Left ventricle myocardium inferior (tissue), 1 donor: ENCODE data around the gene DOCK4. TPM values are rescaled to one million over a fixed set of nuclear protein-coding genes. Genes with fewer than 3 reads are reported as not detected.

ENCODE experiments used
- DNase-seq: peaks from one replicate; pipeline ENCODE4 v3.0.0-alpha.2; 2020
- H3K27ac ChIP-seq: fragments of 200-600 bp; replicated peaks from 2 replicates; pipeline ENCODE4 v1.8.0; 2021
- H3K27me3 ChIP-seq: fragments of 200-600 bp; 2 replicates; pipeline ENCODE4 v1.8.0; 2021; ENCODE audit warnings: low read depth
- H3K36me3 ChIP-seq: fragments of 200-600 bp; 2 replicates; pipeline ENCODE4 v1.8.0; 2021
- H3K4me1 ChIP-seq: fragments of 200-600 bp; 2 replicates; pipeline ENCODE4 v1.8.0; 2021
- H3K4me3 ChIP-seq: fragments of 200-600 bp; 2 replicates; pipeline ENCODE4 v1.8.0; 2021; ENCODE audit warnings: mild to moderate bottlenecking, moderate library complexity
- H3K9me3 ChIP-seq: fragments of 200-600 bp; replicated peaks from 2 replicates; pipeline ENCODE4 v1.8.0; 2021
- CTCF ChIP-seq: fragments of 200-600 bp; IDR thresholded peaks from 2 replicates; pipeline ENCODE4 v1.8.0; 2021; ENCODE audit warnings: antibody characterized with exemption, mild to moderate bottlenecking, borderline replicate concordance
- intact Hi-C: fragments of 100-400 bp; cut with micrococcal nuclease; formaldehyde crosslinking; loops from one replicate; pipeline ENCODE4 v1.11.0; 2022
- total RNA-seq: library from RNA; stranded (reverse); fragmentation: NEBNext Ultra II Directional; extraction: Animal tissue kit (Norgen Biotek cat#: 25700); gene quantifications from one replicate; pipeline ENCODE4 v1.2.1, GENCODE V29; 2021
- donor health status: DM: no; HTN: yes; CAD: no; lungs with severe emphysema.

The DOCK4 gene
- total RNA-seq, 1 donor from 2014 or later = 15.2 TPM

- DNase-seq = no peak
- no peak overlapping the region for H3K27ac ChIP-seq
- no peak overlapping the region for H3K4me3 ChIP-seq
- peaks cover 11% of the 10 kb centered on the region for H3K9me3 ChIP-seq
- no peak for TF ChIP-seq CTCF
- intact Hi-C loops = no loop called here
- H3K4me1 ChIP-seq = peaks cover 29% of the 10 kb centered on the region
- H3K36me3 ChIP-seq = no peaks in the 10 kb centered on the region
- no peaks in the 10 kb centered on the region for H3K27me3 ChIP-seq
Observed at GRCh38 chr7:112047421-112047820, 158.8 kb downstream of the DOCK4 start.

- no peak for DNase-seq
- no peak overlapping the region for H3K27ac ChIP-seq
- peaks cover 11% of the 10 kb centered on the region for H3K9me3 ChIP-seq
- no peak overlapping the region for H3K4me3 ChIP-seq
- intact Hi-C loops = no loop called here
- TF ChIP-seq CTCF = no peak
- no peaks in the 10 kb centered on the region for H3K36me3 ChIP-seq
- H3K4me1 ChIP-seq = peaks cover 19% of the 10 kb centered on the region
- no peaks in the 10 kb centered on the region for H3K27me3 ChIP-seq
Observed at GRCh38 chr7:112045222-112045621, 161.0 kb downstream of the DOCK4 start.

GRCh38 chr7:112042631-112043030 lies 163.6 kb downstream of the DOCK4 start:
- intact Hi-C loops = no loop called here
- Histone ChIP-seq H3K9me3 (peaks cover 7% of the 10 kb centered on the region), H3K4me1 (peaks cover 12% of the 10 kb centered on the region), H3K27me3 (no peaks in the 10 kb centered on the region), H3K36me3 (no peaks in the 10 kb centered on the region), H3K27ac (no peak overlapping the region), H3K4me3 (no peak overlapping the region)
- no peak for DNase-seq
- no peak for TF ChIP-seq CTCF

- no peaks in the 10 kb centered on the region for H3K27me3 ChIP-seq
- no peak overlapping the region for H3K27ac ChIP-seq
- DNase-seq = no peak
- no peaks in the 10 kb centered on the region for H3K9me3 ChIP-seq
- H3K36me3 ChIP-seq = no peaks in the 10 kb centered on the region
- H3K4me3 ChIP-seq = no peak overlapping the region
- intact Hi-C loops = no loop called here
- H3K4me1 ChIP-seq = peaks cover 19% of the 10 kb centered on the region
- TF ChIP-seq CTCF = no peak
Observed at GRCh38 chr7:112038353-112038752, 167.8 kb downstream of the DOCK4 start.

- intact Hi-C loops = no loop called here
- no peaks in the 10 kb centered on the region for H3K36me3 ChIP-seq
- no peak for DNase-seq
Observed at GRCh38 chr7:112036071-112036470, 170.1 kb downstream of the DOCK4 start.

More at GRCh38 chr7:112036071-112036470, 170.1 kb downstream of the DOCK4 start:
- Histone ChIP-seq H3K4me3 (no peak overlapping the region), H3K27me3 (no peaks in the 10 kb centered on the region), H3K9me3 (no peaks in the 10 kb centered on the region), H3K4me1 (peaks cover 29% of the 10 kb centered on the region), H3K27ac (no peak overlapping the region)
- no peak for TF ChIP-seq CTCF
